RWPE1 (cell line): Measurements from ENCODE around the gene PIK3R2.
"Not testable (repeated sequence)": the region's sequence is repeated elsewhere in the genome, so short reads cannot be mapped to it uniquely, and the experiment has no call there.

Source experiments
- CTCF ChIA-PET: fragments of 350-600 bp; sonication (Branson Sonifier 250); formaldehyde crosslinking; extraction: SDS; loops from one replicate; lab custom pipeline; 2021; lab: Yijun Ruan, JAX
- POLR2A ChIA-PET: fragments of 400-600 bp; formaldehyde crosslinking; extraction: SDS; loops from one replicate; lab custom pipeline; 2020; ENCODE audit warnings: antibody characterized with exemption; ENCODE audit not compliant: low non-redundant PET; lab: Yijun Ruan, JAX
- DNase-seq: peaks from one replicate; pipeline ENCODE4 v3.0.0; 2012; ENCODE audit warnings: low spot score
- H3K27ac ChIP-seq: fragments of 450-650 bp; 2 replicates; pipeline ENCODE4 v1.5.1; 2017
- CTCF ChIP-seq: fragments of 450-650 bp; conservative IDR thresholded peaks from 2 replicates; pipeline ENCODE4 v1.5.1; 2017; ENCODE audit warnings: low read depth, mild to moderate bottlenecking

Gene PIK3R2

DNA sequence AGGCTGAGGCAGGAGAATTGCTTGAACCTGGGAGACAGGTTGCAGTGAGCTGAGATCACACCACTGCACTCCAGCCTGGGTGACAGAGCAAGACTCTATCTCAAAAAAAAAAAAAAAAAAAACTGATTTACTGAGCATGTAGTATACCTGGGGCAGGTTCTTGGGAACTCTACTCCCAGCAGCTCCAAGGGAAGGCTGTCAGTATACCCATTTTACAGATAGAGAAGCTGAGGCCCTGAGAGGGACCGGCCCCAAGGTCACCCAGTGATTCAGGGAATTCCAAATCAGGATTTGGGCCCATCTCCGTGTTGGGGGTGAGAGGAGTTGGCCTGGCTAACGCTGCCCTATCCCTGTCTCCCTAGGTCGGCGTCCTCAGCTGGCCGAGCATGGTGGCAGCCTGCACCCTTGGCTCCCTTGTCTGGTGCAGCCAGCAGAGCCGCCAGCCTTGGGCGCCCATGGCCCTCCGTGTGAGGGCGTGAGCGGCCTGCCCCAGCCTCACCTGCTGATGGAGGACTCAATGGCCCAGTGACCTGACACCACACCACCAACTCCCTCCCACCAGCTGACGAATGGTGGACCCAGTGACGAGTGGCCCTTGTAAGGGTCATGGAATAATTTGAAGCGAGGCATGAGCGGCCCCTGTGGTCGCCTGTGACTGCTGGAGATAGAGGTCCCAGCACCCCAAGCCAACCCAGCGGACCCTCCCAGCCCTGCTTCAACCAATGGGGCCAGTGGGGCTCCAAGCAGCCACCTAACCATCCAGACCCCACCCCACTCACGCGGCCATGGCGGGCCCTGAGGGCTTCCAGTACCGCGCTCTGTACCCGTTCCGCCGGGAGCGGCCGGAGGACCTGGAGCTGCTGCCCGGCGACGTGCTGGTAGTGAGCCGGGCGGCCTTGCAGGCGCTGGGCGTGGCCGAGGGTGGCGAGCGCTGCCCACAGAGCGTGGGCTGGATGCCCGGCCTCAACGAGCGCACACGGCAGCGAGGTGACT lies 2.4 kb downstream of the PIK3R2 start:
- peak overlapping the region; percentile 99 for H3K27ac ChIP-seq
- ChIA-PET CTCF (interaction anchor here (1.1 to 1.5 kb wide), 2 partner anchors 13 to 96 kb away, joined by 3 to 4 read pairs; no protein-coding TSS in a partner anchor), POLR2A (no interaction called here)
- no peak for TF ChIP-seq CTCF
- no peak for DNase-seq

GRCh38 chr19:18156268-18156667 lies 3.3 kb downstream of the PIK3R2 start:
- POLR2A ChIA-PET, result no interaction called here
- peak overlapping the region; percentile 99 for H3K27ac ChIP-seq
- no peak for TF ChIP-seq CTCF
- CTCF ChIA-PET, result interaction anchor here (0.6 to 1.5 kb wide), 3 partner anchors 12 to 171 kb away, joined by 3 to 4 read pairs (median 3); no protein-coding TSS in a partner anchor
- DNase-seq, result no peak

GRCh38 chr19:18156841-18157464 lies 4.0 kb downstream of the PIK3R2 start:
- peak overlapping the region; percentile 99 for H3K27ac ChIP-seq
- TF ChIP-seq CTCF, result no peak
- ChIA-PET CTCF (interaction anchor here (0.6 to 1.5 kb wide), 2 partner anchors 11 to 171 kb away, joined by 3 to 4 read pairs; no protein-coding TSS in a partner anchor), POLR2A (no interaction called here)
- DNase-seq, result peak; percentile 96

DNA sequence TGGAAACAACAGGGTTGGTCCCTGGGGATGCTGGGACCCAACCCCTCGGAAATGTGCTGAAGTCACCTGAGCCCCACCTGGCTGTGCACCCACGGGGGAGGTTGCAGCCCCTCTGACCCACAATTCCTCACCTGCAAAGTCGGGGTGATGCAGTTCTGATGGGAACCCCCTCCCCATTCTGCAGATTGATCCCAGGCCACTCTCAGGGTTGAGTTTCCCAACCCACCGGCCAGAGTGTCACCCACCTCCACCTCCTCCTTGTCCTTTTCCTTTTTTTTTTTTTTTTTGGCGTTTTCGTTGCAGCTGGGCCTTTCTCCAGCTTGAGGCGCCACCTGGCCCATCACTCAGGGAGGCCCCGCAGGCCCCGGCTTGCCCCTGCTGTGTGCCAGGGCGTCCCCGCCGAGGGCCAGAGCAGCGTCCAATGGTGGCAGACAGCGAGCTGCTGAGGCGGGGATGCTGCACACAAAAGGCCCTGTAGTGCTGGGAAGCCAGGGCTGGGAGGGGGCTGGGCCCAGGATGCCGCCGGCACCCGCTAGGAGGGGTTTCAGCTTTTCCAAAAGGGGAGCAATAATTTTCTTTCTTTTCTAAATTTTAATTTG lies 4.6 kb downstream of the PIK3R2 start:
- peak; percentile 81 for DNase-seq
- POLR2A ChIA-PET, result no interaction called here
- CTCF ChIA-PET, result interaction anchor here (1.1 kb wide), 2 partner anchors 10 to 51 kb away, joined by 3 read pairs; no protein-coding TSS in a partner anchor
- peak; percentile 29; the same call in 1 of the 2 replicates for TF ChIP-seq CTCF
- H3K27ac ChIP-seq, result peak overlapping the region; percentile 99

DNA sequence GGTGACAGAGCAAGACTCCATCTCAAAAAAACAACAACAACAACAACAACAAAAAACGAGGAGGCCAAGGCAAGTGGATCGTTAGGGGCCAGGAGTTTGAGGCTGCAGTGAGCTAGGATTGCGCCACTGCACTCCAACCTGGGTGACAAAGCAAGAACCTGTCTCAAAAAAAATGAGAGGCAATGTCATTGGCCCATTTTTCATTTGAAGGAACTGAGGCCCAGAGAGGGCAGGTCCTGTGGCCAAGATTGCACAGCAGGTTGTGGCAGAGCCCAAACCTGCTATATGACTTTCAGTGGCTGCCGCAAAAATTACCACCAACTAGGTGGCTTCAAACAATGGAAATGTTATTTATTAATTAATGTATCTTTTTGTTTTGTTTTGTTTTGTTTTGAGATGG lies 5.5 kb downstream of the PIK3R2 start:
- H3K27ac ChIP-seq, result peak overlapping the region; percentile 99

DNA sequence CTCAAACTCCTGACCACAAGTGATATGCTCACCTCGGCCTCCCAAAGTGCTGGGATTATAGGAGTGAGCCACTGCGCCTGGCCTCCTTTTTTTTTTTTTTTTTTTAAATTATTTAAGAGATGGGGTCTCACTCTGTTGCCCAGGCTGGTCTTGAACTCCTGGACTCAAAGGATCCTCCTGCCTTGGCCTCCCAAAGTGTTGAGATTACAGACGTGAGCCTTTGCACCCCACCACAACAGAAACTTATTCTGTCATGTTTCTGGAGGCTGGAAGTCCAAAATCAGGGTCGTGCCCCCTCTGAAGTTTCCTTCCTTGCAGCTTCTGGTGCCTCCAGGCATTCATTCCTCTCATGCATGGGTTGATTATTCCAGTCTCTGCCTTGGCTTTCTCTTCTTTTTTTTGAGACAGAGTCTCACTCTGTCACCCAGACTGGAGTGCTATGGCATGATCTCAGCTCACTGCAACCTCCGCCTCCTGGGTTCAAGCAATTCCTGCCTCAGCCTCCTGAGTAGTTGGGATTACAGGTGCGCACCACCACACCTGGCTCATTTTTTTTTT lies 6.2 kb downstream of the PIK3R2 start:
- CTCF ChIA-PET, result interaction anchor here (0.7 kb wide), 1 partner anchor 855 kb away, joined by 4 read pairs; no protein-coding TSS in a partner anchor
- H3K27ac ChIP-seq, result peak overlapping the region; percentile 99
- POLR2A ChIA-PET, DNase-seq: not testable (repeated sequence)

More for the DNA sequence above, 5.5 kb downstream of the PIK3R2 start:
- TF ChIP-seq CTCF, result no peak
- ChIA-PET POLR2A (no interaction called here), CTCF (interaction anchor here (1.1 kb wide), 2 partner anchors 9 to 50 kb away, joined by 3 read pairs; no protein-coding TSS in a partner anchor)
- DNase-seq, result no peak
